GM18870 (cell line): Measurements from ENCODE around the gene OGFOD2.
"Not testable (repeated sequence)": the region's sequence is repeated elsewhere in the genome, so short reads cannot be mapped to it uniquely, and the experiment has no call there.

ENCODE experiments used
- ATAC-seq: cut with Tn5 transposase; IDR thresholded peaks from one replicate; pipeline ENCODE4 v1.9.1; 2021; ENCODE audit warnings: moderate library complexity; ENCODE audit not compliant: unreplicated experiment

OGFOD2 gene

GRCh38 chr12:122974892-122975789 lies at the start of gene OGFOD2:
Gene OGFOD2, plus strand, starts transcription at chr12:122975244. Its CDS starts 8 bp downstream, at chr12:122975252.
- ATAC-seq, result peak; percentile 55

- ATAC-seq, result no peak
Observed at GRCh38 chr12:122927756-122928403, 47.2 kb upstream of the OGFOD2 start.

DNA sequence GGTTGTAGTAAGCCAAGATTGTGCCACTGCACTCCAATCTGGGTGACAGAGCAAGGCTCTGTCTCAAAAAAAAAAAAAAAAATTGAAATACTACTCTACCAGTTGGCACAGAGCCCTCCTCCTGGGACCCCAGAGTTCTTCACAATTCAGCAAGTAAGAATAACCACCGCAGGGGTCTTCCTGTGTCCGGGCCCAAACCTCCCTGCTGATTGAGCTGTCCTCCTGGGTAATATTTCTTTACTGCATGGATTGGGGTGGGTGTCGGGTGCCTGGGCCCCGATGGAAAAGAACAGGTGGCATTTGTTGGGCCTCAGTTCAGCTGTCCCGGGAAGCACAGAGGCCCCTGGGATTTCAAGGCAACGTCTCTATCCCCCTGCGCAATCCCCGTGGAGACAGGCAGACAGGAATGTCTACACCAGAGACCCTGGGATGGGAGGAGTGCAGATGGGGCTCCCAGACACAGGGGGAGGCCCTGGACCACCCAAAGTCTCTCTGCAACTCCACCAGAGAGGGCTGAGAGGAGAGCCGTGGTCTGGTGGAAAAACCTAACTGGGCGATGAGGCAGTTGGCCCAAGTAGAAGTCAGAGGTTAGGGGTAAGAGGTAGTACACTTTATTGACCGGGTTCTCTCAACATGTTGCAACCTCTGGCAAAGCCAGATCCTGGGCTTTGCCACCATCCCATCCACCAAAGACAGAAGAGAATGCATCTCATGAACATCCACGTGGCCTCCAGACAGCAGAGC lies 46.5 kb upstream of the OGFOD2 start:
- ATAC-seq, result no peak

- ATAC-seq, result no peak
Observed at GRCh38 chr12:122929148-122929538, 45.9 kb upstream of the OGFOD2 start.

DNA sequence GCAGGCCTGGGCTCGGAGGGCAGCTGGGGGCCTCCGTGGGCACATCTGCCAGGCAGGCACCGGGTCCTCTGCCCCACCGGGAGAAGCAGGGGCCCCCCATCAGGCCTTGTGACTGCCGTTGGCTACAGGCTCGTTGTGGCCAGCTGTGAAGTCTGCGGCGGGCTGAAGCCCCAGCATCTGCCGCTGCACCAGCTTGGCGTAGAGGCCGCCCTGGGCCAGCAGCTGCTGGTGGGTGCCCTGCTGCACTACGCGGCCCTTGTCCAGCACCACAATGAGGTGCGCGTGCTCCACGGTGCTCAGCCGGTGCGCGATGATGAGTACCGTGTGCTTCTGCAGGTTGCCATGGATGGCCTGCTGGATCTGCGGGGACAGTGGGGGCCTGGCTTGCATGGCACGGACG lies 45.2 kb upstream of the OGFOD2 start:
- no peak for ATAC-seq

DNA sequence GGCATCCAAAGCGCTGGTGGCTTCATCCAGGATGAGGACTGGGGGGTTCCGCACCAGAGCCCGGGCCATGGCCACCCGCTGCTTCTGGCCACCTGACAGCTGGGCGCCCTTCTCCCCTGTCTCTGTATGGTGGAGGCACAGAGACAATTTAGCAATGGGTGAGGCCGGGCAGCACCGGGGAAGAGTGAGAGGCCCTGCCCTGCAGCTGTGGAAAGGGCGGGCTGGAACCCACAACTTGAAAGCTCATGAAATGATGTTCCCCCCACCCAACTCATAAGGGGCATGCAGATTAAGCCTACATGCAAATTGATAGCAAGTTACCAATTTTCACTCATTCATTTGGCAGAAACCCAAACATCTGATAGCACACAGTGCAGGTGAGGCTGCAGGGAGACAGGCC lies 42.8 kb upstream of the OGFOD2 start:
- no peak for ATAC-seq

DNA sequence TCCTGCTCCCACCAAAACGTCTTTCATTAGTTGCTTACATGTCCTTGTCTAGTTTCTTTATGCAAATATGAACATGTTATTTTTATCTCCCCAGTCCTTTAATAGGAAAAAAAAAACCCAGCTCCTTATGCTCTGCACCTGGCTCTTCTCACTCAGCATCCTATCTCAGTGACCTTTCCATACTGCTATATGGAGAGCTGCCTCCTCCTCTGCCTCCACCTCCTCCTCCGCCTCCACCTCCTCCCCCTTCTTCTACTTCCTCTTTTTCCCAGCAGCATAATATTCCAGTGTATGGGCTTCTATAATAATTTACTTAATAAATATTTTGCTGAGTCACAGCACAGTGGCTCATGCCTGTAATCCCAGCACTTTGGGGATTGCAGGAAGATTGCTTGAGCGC lies 40.3 kb upstream of the OGFOD2 start:
- ATAC-seq, result no peak

GRCh38 chr12:122935318-122935717 lies 39.7 kb upstream of the OGFOD2 start:
- no peak for ATAC-seq

- no peak for ATAC-seq
Observed at GRCh38 chr12:122937622-122938091, 37.4 kb upstream of the OGFOD2 start.

GRCh38 chr12:122939125-122939524 lies 35.9 kb upstream of the OGFOD2 start:
- ATAC-seq, result no peak

DNA sequence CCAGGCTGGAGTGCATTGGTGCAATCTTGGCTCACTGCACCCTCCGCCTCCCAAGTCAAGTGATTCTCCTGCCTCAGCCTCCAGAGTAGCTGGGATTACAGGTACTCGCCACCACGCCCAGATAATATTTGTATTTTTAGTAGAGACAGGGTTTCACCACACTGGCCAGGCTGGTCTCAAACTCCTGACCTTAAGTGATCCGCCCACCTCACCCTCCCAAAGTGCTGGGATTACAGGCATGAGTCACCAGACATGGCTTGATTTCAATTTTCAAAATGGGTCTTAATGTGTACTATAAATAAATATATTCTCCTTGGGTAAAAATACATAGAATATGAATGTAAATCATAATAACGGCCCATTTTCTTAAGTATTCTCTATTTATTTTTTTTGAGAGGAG lies 33.7 kb upstream of the OGFOD2 start:
- not testable (repeated sequence) for ATAC-seq

GRCh38 chr12:122942637-122943036 lies 32.4 kb upstream of the OGFOD2 start:
- ATAC-seq, result no peak

GRCh38 chr12:122943196-122943595 lies 31.8 kb upstream of the OGFOD2 start:
- no peak for ATAC-seq

DNA sequence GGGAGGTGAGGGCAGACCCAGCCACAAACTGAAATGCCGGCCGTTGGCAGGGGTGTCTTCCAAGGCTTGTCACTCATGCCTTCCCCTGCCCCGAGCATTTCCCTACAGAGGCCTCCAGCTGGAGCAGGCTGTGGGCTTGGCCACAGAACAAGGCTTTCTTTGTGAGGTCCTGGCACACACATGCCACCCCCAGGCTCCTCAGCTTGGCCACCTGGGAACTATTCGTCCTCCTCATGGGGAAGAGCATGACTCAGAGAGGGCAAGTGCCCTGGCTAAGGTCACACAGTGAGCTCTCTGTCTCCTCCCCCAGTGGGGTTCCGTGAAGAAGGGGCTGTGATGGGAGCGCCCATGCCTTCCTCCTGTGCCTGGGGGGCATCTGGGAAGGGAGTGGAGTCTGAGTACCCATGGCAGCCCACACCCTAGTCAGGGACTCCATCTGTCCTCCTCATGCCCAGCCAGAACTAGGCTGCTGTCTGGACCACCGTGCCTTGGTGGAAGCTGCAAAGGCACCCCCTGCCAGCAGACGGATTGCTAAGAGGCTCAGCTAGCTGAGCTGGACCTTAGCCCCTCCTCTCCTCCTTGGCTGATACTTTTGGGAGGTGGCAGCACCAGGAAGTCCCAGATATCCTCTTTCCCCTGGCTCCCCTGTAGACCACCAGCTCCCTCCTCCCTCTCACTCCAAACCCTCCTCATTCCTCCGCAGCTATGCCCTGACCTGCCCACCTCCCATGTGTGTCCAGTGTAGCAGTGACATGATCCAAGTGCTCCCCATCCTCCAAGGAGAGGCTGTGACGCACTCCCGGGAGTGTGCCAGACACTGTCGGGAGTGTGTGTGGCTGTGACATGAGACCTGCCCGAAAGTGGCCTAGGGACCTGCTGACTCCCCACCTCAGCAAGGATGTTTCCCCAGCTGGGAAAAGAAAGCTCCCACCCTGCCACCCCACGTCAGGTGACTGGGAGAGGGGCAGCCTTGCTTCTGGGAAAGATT lies 30.1 kb upstream of the OGFOD2 start:
- ATAC-seq, result no peak

GRCh38 chr12:122946690-122947341 lies 28.2 kb upstream of the OGFOD2 start:
- peak; percentile 59 for ATAC-seq

- ATAC-seq, result no peak
Observed at GRCh38 chr12:122947352-122947792, 27.7 kb upstream of the OGFOD2 start.

DNA sequence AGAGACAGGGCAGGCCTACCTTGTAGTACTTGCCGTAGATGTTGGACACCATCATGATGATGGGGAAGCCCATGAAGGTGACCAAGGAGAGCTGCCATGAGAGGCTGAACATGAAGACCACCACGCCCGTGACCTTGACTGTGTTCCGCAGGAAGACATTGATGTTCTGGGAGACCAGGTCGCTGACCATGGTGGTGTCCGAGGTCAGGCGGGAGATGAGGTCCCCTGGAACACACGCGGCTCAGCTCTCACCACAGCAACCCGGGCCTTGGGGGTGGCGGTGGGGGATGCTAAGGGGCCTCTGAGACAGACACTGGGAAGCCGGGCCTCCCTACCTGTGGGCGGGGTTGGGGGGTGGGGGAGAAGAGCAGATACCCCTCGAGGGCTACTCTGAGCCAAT lies 26.4 kb upstream of the OGFOD2 start:
- ATAC-seq, result no peak

DNA sequence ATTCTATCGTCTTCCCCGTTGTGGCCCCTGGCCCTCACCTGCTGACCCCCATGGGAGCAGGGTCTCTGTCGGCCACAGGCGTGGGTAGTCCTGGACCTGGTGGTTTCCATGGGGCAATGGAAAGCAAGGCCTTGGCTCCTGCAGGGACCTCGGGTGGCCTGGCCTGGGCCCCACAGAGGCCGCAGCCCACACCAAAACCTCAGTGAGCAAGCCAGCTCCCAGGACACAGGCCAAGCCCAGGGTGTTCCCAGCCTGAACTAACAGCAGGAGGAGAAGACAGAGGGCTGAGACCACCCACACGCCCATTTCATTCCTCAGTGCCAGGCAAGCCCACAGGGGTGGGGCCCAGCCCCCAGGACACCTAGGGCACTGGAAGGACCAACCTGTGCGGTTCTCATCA lies 25.6 kb upstream of the OGFOD2 start:
- ATAC-seq, result no peak

DNA sequence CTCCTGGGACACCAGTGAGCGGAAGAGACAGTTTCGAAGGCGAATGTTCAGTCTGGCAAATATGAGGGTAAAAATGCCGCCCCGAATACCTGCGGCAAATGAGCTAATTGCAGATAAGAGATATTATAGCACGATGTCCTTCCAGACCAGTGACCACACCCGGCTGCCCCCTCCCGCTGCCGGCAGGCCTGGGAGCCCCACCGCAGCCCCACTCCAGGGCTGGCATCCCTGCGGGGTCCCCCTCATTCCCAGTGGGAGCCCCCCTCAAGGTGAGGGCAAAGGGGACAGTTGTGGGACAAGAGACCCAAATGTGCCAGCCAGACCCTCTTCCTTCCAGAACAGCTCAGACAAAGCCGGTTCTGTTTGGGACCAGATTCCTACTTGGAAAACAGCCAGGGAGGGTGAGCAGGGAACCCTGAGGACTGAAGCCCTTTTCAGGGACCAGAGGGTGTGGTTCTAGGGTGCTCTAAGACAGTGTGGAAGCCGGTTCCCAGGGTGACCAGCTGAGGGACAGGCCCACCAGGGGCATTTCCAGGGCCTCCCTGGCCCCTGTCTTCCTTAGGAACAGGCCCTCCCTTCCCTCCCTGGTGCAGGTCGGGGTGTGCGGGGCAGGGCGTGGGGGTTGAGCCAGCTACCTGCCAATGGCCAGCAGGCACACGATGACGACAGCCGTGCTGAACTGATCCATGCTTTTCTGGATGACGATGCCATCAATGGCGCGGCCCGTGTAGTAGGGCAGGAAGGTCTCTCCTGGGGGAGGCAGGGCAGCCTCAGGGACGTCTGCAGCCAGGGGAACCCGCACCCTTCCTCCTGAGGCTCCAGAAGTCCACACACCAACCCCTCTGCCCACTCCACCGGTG lies 25.0 kb upstream of the OGFOD2 start:
- ATAC-seq, result no peak
